Urothelium cell line (cell line): ENCODE data around the gene ISM2.
"Not testable (repeated sequence)": the region's sequence is repeated elsewhere in the genome, so short reads cannot be mapped to it uniquely, and the experiment has no call there.

Experiments
- DNase-seq: peaks from one replicate; pipeline ENCODE4 v3.0.0; 2011; ENCODE audit warnings: low spot score, mixed read lengths
- FAIRE-seq: peaks from 2 replicates; lab custom pipeline; 2011; peaks lifted over from hg19 to GRCh38; lab: Jason Lieb, UNC

The ISM2 gene

GRCh38 chr14:77498120-77498979 lies at the start of gene ISM2:
TSS of gene ISM2 (minus strand) at chr14:77498816. CDS start at chr14:77498793, 23 bp downstream.
- peak; percentile 77 for DNase-seq
- peak; percentile 63 for FAIRE-seq

GRCh38 chr14:77547512-77548180 lies 49.0 kb upstream of the ISM2 start:
- DNase-seq, result no peak
- no peak for FAIRE-seq

GRCh38 chr14:77545171-77545570 lies 46.6 kb upstream of the ISM2 start:
- DNase-seq, FAIRE-seq: not testable (repeated sequence)

- no peak for DNase-seq
- FAIRE-seq, result no peak
These were observed 46.0 kb upstream of the ISM2 start for GRCh38 chr14:77544571-77544970.

GRCh38 chr14:77543637-77544334 lies 45.2 kb upstream of the ISM2 start:
- no peak for FAIRE-seq
- DNase-seq, result no peak

GRCh38 chr14:77543240-77543551 lies 44.6 kb upstream of the ISM2 start:
- FAIRE-seq, result no peak

GRCh38 chr14:77542421-77543239 lies 44.0 kb upstream of the ISM2 start:
- FAIRE-seq (no peak), DNase-seq (no peak)

More at GRCh38 chr14:77543240-77543551, 44.6 kb upstream of the ISM2 start:
- no peak for DNase-seq

- FAIRE-seq (no peak), DNase-seq (no peak)
These were observed 43.3 kb upstream of the ISM2 start for GRCh38 chr14:77541905-77542304.

- not testable (repeated sequence) for FAIRE-seq, DNase-seq
These were observed 38.3 kb upstream of the ISM2 start for GRCh38 chr14:77536951-77537350.

- no peak for FAIRE-seq
- DNase-seq, result no peak
These were observed 32.5 kb upstream of the ISM2 start for GRCh38 chr14:77531071-77531470.

GRCh38 chr14:77529963-77530362 lies 31.3 kb upstream of the ISM2 start:
- no peak for DNase-seq

GRCh38 chr14:77529213-77529612 lies 30.6 kb upstream of the ISM2 start:
- DNase-seq, result no peak
- FAIRE-seq, result no peak

More at GRCh38 chr14:77529963-77530362, 31.3 kb upstream of the ISM2 start:
- FAIRE-seq, result no peak

GRCh38 chr14:77528701-77529100 lies 30.1 kb upstream of the ISM2 start:
- not testable (repeated sequence) for FAIRE-seq, DNase-seq

- FAIRE-seq (no peak), DNase-seq (no peak)
These were observed 27.6 kb upstream of the ISM2 start for GRCh38 chr14:77526266-77526665.

- peak; percentile 27 for FAIRE-seq
- DNase-seq, result no peak
These were observed 25.9 kb upstream of the ISM2 start for GRCh38 chr14:77524536-77524935.

GRCh38 chr14:77523109-77523508 lies 24.5 kb upstream of the ISM2 start:
- DNase-seq, result no peak

GRCh38 chr14:77520555-77520954 lies 21.9 kb upstream of the ISM2 start:
- DNase-seq (no peak), FAIRE-seq (no peak)

More at GRCh38 chr14:77523109-77523508, 24.5 kb upstream of the ISM2 start:
- FAIRE-seq, result no peak

GRCh38 chr14:77516126-77516525 lies 17.5 kb upstream of the ISM2 start:
- DNase-seq, result no peak
- no peak for FAIRE-seq

- DNase-seq (no peak), FAIRE-seq (no peak)
These were observed 13.0 kb upstream of the ISM2 start for GRCh38 chr14:77511486-77512162.

- FAIRE-seq (no peak), DNase-seq (no peak)
These were observed 10.8 kb upstream of the ISM2 start for GRCh38 chr14:77509366-77509765.
